ENCODE measurements around the gene SIGLEC7. TPM values are rescaled to one million over a fixed set of nuclear protein-coding genes. Genes with fewer than 3 reads are reported as not detected.

Gene SIGLEC7
- under 1 TPM; 0.54 to 0.82 (median 0.66) TPM for polyA plus RNA-seq (ENCODE audit: insufficient read depth in 1 of 5, insufficient read length in 5 of 5, low replicate concordance in 1 of 5)
- long read RNA-seq, donor 1 = 0 reads
- long read RNA-seq, donor 2 = 0 reads
- long read RNA-seq, donor 3 = 0 reads
- long read RNA-seq, donor 4, partial matches to known transcripts = 0 of 1 reads
- long read RNA-seq, donor 4, other reads (novel, unspliced or antisense) = 0 of 1 reads
- long read RNA-seq, donor 5 = 0 reads
- long read RNA-seq, donor 6 = 0 reads
- long read RNA-seq, donor 7, partial matches to known transcripts = 0 of 1 reads
- long read RNA-seq, donor 7, other reads (novel, unspliced or antisense) = 0 of 1 reads
- long read RNA-seq, donor 8, partial matches to known transcripts = 0 of 2 reads
- long read RNA-seq, donor 8, other reads (novel, unspliced or antisense) = 0 of 2 reads

DNA sequence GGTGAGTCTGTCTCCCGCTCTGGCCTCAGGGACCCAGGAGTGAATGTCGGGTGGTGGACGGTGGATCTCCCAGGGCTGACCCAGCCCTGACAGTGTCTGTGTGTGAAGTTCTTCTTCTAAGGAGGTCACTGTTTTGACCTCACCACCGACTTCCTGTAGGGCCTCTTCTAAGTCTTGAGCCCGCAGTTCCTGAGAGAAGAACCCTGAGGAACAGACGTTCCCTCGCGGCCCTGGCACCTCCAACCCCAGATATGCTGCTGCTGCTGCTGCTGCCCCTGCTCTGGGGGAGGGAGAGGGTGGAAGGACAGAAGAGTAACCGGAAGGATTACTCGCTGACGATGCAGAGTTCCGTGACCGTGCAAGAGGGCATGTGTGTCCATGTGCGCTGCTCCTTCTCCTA lies at the start of gene SIGLEC7:
Gene SIGLEC7, plus strand, starts transcription at position 183 of the 400 bp plus-strand sequence. Its CDS starts 69 bp downstream, at position 252.
- DNase-seq = no peak

DNA sequence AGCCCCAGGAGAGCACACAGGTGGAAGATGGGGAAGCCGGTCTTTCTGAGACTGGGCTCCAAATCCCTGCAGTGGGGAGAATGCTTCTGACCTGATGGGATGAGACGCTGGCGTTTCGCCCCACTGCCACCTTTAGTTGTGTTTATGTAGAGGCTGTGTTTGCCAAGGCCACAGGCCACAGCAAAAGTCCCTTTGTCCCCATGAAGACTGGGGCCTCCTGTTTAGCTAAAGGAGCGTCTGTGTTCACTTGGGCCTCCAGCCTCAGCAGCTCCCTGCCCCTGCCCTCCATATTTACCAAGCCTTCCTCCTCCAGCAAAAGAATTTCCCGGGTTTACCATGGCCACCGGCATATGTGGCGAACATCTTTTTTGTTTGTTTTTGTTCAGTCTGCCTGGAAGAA lies 49.0 kb upstream of the SIGLEC7 start:
- no peak for DNase-seq

- no peak for DNase-seq
Measured at GRCh38 chr19:51093510-51094345, 48.4 kb upstream of the SIGLEC7 start.

- DNase-seq = no peak
Measured at GRCh38 chr19:51094696-51095279, 47.3 kb upstream of the SIGLEC7 start.

DNA sequence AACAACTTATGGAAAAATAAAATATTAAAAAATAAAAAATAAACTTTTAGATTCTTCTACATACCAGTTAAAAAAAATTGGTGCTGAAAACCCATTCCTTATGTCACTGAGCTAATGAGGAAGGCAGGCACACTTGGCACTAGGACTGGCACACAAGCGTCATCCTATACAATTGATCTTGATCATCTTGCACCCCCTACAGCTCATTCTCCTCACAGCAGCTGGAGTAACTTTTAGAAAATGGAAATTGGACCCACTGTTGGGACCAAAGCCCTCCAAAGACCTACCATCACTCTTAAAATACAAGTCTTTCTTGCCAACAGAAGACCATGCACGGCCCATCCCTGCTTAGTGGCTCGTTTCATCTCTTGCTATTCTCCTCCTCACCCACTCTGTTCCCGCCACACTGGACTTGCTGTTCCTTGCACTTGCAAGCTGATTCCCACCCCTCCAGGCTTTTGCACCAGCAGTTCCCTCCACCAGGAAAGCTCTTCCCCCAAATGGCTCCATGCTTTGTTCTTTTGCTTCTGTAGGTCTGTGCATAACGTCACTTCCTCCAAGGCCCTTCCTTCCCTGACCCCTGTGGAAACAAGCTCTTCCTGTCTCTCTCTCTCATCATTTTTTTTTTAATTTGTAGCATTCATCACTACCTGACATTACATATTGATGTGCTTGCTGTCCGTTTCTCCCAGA lies 45.5 kb upstream of the SIGLEC7 start:
- no peak for DNase-seq

DNA sequence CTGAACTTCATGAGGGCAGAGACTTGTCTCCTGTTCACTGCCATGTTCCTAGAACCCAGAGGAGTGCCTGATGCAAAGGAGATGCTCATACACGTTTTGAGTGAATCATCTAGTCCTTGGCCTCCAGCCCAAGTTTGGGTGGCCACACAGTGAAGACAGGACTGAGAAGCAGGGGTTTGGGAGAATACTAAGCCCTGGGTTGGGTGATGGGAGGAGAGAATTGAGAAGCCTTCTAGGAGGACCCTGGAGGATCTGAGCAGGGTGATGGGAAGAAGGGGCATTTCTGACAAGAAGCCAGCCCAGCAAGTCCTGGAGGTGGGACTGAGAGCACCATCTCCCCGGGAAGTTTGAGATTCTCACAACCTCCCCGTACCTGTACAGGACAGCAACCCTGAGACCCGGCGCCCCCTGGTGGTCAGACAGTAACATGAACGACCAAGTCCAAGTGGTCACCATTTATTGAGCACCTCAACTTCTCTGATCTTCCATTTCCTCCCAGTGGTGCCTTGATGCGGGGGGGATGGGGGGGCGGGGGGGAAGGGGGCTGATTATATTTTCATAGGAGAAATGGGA lies 44.8 kb upstream of the SIGLEC7 start:
- DNase-seq = peak in 1 of 2 donors; percentile 18

- no peak for DNase-seq
Measured at GRCh38 chr19:51097796-51098195, 44.3 kb upstream of the SIGLEC7 start.

GRCh38 chr19:51098365-51099046 lies 43.6 kb upstream of the SIGLEC7 start:
- DNase-seq = peak; percentile 19 to 31

GRCh38 chr19:51099047-51099382 lies 43.1 kb upstream of the SIGLEC7 start:
- no peak for DNase-seq

DNA sequence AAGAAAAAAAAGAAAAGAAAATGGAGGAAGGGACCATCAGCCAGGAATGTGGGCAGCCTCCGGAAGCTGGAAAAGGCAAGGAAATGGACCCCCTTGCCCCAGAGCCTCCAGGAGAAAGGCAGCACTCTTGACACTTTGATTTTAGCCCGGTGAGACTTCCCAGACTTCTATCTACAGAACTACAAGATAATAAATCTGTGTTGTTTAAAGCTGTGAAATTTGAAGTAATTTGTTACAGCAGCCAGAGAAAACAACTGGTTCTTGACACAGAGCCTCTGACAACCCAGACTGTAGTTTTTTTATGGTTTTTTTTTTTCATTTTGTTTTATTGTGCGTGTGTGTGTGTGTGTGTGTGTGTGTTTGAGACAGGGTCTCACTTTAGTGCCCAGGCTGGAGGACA lies 41.5 kb upstream of the SIGLEC7 start:
- no peak for DNase-seq

GRCh38 chr19:51101171-51101865 lies 40.8 kb upstream of the SIGLEC7 start:
- no peak for DNase-seq

- no peak for DNase-seq
Measured at GRCh38 chr19:51102991-51103390, 39.1 kb upstream of the SIGLEC7 start.

DNA sequence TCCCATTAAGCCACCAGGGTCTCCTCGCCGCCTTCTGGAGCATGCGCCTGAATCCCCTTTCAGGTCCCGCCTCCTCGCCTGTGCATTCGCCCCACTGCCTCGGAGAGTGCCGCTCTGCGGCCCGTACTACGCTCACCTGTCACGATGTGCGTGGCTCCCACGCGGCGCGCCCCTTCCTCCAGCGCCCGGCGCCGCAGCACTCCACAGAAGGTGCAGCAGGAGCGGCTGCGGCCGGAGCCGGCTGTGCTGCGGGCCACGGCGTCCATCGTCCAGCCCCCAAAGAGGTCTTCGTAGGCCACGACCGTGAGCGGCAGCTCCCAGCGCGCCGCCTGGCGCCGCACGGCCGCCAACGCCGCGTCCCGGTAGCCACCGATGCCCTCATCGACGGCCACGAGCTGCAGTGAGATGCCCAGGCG lies 38.2 kb upstream of the SIGLEC7 start:
- no peak for DNase-seq

GRCh38 chr19:51107406-51108065 lies 34.6 kb upstream of the SIGLEC7 start:
- DNase-seq = no peak

DNA sequence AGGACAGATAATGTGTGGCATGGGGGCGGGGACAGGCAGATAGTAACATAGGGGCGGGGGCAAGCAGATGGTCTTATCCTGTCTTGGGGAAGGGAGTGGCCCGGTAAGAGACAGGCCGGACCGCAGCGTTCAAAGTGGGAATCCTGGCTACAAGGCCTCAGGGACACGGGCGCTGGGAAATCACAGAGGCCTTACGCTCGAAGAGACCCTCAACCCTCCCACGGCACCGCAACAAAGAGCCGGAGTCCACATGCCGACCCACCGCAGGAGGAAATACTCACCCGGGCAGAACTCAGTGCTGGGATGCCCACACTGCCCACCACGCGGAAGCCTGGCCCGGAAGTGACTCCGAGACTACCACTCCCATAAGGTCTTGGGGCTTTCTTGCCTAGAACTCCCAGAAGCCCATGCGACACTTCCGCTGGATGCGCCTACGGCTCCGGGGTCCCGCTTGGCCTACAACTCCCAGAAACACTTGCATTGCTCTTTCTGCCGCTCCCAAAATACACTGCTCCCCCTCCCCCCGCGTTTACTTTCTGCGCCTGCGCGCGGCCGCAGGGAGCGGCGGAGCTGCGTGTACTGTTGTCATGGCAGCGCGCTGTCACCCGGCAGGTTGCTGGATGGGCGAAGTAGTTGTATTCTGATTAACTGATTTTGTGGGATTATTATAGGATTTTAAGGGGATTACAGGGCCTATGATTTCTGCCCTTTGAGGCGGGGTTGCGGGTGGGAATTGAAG lies 33.9 kb upstream of the SIGLEC7 start, which contains the start of gene CTU1:
Gene CTU1, minus strand, starts transcription at position 344 of the 739 bp plus-strand sequence. CDS start 3,840 bp downstream, outside the sequence.
- peak; percentile 99 for DNase-seq

GRCh38 chr19:51108805-51109146 lies 33.3 kb upstream of the SIGLEC7 start:
- no peak for DNase-seq

- DNase-seq = no peak
Measured at GRCh38 chr19:51110666-51110971, 31.5 kb upstream of the SIGLEC7 start.

GRCh38 chr19:51111606-51112005 lies 30.5 kb upstream of the SIGLEC7 start:
- no peak for DNase-seq

- DNase-seq = no peak
Measured at GRCh38 chr19:51114087-51114729, 27.9 kb upstream of the SIGLEC7 start.
